BE2C (cell line): Measurements from ENCODE around the gene RAPGEF2.

ENCODE experiments used
- DNase-seq: peaks from one replicate; pipeline ENCODE4 v3.0.0-alpha.2; 2020
- H3K27me3 ChIP-seq: fragments of 250-450 bp; sonication (Bioruptor Pico); 2 replicates; pipeline ENCODE4 v1.5.1; 2020; ENCODE audit warnings: mild to moderate bottlenecking
- H3K36me3 ChIP-seq: fragments of 250-450 bp; sonication (Bioruptor Pico); 2 replicates; pipeline ENCODE4 v1.5.1; 2020; ENCODE audit warnings: mild to moderate bottlenecking
- H3K4me1 ChIP-seq: fragments of 250-450 bp; sonication (Bioruptor Pico); 2 replicates; pipeline ENCODE4 v1.5.1; 2020
- H3K4me3 ChIP-seq: 2 replicates; pipeline ENCODE4 v1.5.1; 2011; ENCODE audit warnings: low read depth, low read length
- H3K9me3 ChIP-seq: fragments of 250-450 bp; sonication (Bioruptor Pico); 2 replicates; pipeline ENCODE4 v1.5.1; 2020
- TF ChIP-seq, protein P1 (sequence below): IDR thresholded peaks from 2 replicates; pipeline ENCODE4 v1.5.1; 2012; ENCODE audit warnings: mild to moderate bottlenecking, low read depth, low read length

RAPGEF2 gene

DNA sequence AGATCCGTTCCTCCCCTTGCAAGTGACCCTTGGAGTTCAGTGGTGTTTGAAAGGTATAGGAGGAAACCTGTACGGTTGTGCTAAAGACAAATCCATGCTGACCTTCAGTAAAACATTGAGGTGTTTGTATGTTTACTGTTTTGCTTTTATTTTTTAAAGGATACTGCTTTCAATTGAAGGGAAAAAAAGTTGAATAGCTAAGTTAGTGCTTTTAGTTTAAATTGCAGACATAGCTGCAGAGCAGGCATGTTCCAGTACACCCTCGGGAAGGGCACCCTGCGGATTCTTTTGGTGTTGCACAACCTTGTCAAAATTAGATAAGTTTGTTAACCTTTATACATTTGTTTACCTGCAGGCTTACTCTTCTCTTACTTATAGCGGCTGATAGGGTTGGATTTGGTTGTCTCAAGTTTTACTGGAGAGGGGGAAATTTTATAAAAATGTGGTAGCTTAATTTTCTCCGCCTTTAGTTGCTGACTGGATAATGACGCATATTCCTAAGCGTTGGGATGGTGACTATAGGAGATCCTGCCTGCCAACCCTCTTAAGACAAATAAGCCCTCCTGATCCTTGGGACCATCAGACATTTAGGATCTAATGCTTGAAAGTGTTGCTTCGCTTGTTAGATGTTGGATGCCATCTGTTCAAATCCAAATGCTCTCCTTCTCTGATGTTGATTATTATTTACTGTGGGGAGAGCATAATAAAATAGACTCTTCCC, 2.0 kb downstream of the RAPGEF2 start:
- peaks cover 3% of the 10 kb centered on the region; the same call in 1 of the 2 replicates for H3K4me1 ChIP-seq
- DNase-seq: no peak

DNA sequence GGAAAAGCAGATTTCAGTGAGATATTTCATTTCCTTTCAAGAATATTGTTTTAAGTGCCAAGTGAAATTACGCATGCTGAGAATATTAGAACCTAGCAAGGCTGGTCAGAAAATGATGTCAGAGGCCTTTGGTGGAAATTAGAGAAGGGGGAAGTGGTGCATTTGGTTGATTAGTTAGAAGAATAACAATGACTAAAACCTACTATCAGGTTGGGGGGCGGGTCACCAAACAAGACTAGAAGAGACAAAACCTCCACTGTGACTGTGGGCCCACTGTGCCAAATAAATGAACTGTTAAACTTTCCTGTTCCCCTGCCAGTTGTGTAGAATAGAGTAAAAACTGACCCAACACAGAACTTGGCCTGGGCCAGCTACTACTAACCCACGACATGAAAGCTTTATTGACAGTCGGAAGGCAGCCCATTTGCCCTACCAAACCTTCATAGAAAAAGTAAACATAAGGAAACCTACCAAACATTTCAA, 2.9 kb downstream of the RAPGEF2 start:
- H3K36me3 ChIP-seq: no peaks in the 10 kb centered on the region
- no peak overlapping the region for H3K4me3 ChIP-seq
- TF ChIP-seq, protein P1, sequence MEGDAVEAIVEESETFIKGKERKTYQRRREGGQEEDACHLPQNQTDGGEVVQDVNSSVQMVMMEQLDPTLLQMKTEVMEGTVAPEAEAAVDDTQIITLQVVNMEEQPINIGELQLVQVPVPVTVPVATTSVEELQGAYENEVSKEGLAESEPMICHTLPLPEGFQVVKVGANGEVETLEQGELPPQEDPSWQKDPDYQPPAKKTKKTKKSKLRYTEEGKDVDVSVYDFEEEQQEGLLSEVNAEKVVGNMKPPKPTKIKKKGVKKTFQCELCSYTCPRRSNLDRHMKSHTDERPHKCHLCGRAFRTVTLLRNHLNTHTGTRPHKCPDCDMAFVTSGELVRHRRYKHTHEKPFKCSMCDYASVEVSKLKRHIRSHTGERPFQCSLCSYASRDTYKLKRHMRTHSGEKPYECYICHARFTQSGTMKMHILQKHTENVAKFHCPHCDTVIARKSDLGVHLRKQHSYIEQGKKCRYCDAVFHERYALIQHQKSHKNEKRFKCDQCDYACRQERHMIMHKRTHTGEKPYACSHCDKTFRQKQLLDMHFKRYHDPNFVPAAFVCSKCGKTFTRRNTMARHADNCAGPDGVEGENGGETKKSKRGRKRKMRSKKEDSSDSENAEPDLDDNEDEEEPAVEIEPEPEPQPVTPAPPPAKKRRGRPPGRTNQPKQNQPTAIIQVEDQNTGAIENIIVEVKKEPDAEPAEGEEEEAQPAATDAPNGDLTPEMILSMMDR: no peak
- DNase-seq: no peak
- H3K27me3 ChIP-seq: no peaks in the 10 kb centered on the region; the same call in 1 of the 2 replicates
- peaks cover 3% of the 10 kb centered on the region; the same call in 1 of the 2 replicates for H3K4me1 ChIP-seq
- H3K9me3 ChIP-seq: no peaks in the 10 kb centered on the region

More for the DNA sequence above, 2.0 kb downstream of the RAPGEF2 start:
- Histone ChIP-seq H3K36me3 (no peaks in the 10 kb centered on the region), H3K9me3 (no peaks in the 10 kb centered on the region), H3K4me3 (peak overlapping the region; percentile 90), H3K27me3 (no peaks in the 10 kb centered on the region; the same call in 1 of the 2 replicates)
- TF ChIP-seq, protein P1: no peak

DNA sequence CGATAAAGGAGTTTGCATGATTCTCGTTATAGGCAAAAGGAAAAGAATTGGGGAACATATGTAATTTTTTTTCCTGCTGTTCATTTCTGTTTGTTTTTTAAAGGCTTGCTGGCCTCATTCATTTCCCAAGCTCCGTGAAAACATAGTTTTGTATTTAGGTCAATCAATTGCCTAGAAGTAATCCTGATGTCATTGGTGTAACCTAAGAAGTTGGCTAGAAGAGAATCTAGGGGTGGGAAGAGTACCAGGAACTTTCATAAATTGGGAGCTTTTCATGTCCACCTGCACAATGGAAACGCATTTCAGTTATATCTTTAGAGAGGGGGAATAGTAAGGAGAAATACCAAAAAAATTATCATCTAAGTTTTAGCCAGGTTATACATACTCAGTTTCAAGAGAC, 3.8 kb downstream of the RAPGEF2 start:
- Histone ChIP-seq H3K36me3 (no peaks in the 10 kb centered on the region), H3K27me3 (no peaks in the 10 kb centered on the region; the same call in 1 of the 2 replicates), H3K4me3 (no peak overlapping the region), H3K4me1 (peaks cover 3% of the 10 kb centered on the region; the same call in 1 of the 2 replicates), H3K9me3 (no peaks in the 10 kb centered on the region)
- DNase-seq: no peak
- TF ChIP-seq, protein P1: no peak

DNA sequence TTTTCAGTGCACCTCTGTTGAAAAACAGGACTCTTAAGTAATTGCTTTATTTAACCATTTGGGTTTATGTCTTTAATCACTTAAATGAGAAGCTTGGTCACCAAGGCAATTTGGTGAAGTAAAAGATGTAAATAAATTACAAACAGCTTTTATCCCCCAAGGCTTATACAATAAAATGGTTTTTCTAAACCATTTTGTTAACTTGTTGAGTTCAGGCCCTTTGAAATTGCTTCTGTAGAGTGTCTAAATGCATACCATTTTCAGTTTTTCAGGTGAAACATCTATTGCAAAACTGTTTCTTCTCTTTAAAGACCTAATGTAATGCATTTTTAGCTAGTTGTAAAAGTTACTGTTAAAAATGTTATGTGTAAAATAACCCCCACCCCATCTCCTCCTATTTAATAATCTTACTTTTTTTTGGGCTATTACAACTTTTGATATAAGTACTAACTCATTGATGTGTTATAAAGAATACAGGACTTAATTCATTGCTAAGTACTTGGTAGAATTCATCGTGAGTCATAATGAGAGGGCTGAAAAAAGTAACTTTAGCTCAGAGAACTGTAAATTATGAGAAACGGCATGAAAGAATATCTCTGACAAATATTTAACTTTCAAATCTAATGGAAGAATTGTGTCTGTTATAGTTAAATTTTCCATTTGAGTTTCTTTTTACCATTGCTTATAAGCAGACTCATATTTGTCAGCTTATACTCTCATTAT, 4.5 kb downstream of the RAPGEF2 start:
- Histone ChIP-seq H3K27me3 (no peaks in the 10 kb centered on the region; the same call in 1 of the 2 replicates), H3K9me3 (no peaks in the 10 kb centered on the region)

DNA sequence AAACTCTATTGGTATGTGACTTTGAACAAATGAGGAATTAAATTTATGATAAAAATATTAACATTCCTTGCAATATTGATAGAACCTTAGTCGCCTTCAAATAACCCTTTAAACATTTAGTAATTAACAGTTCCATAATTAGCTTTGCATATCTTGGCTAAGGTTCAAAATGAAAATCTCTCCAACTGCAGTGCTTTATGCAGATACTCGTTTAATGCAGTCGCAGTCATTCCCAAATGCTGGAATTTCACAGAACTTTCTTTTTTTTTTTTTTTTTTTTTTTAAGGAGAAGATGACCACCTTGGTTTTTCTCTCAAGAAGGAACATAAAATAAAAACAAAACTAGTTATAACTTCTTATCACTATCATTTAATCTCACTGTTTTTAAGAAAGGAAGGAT, 5.2 kb downstream of the RAPGEF2 start:
- peaks cover 3% of the 10 kb centered on the region; the same call in 1 of the 2 replicates for H3K4me1 ChIP-seq
- H3K36me3 ChIP-seq: no peaks in the 10 kb centered on the region
- H3K27me3 ChIP-seq: no peaks in the 10 kb centered on the region
- DNase-seq: no peak
- H3K4me3 ChIP-seq: no peak overlapping the region
- H3K9me3 ChIP-seq: no peaks in the 10 kb centered on the region
- TF ChIP-seq, protein P1: no peak

More for the DNA sequence above, 4.5 kb downstream of the RAPGEF2 start:
- Histone ChIP-seq H3K4me1 (peaks cover 3% of the 10 kb centered on the region; the same call in 1 of the 2 replicates), H3K36me3 (no peaks in the 10 kb centered on the region), H3K4me3 (no peak overlapping the region)
- DNase-seq: no peak
- TF ChIP-seq, protein P1: no peak
